Occipital lobe (tissue), 2 donors: Measurements from ENCODE around the gene VWA8. TPM values are rescaled to one million over a fixed set of nuclear protein-coding genes. Genes with fewer than 3 reads are reported as not detected.

Experiments used
- DNase-seq: peaks from one replicate; lab custom pipeline; 2025; lab: John Stamatoyannopoulos, UW
- total RNA-seq: library from RNA; depleted of rRNA; stranded (reverse); fragments of >200 nt; gene quantifications from one replicate; pipeline ENCODE4 v1.2.3, GENCODE V29; 2014

Gene VWA8
- total RNA-seq, 1 donor from 2014 or later = 53.7 TPM

DNA sequence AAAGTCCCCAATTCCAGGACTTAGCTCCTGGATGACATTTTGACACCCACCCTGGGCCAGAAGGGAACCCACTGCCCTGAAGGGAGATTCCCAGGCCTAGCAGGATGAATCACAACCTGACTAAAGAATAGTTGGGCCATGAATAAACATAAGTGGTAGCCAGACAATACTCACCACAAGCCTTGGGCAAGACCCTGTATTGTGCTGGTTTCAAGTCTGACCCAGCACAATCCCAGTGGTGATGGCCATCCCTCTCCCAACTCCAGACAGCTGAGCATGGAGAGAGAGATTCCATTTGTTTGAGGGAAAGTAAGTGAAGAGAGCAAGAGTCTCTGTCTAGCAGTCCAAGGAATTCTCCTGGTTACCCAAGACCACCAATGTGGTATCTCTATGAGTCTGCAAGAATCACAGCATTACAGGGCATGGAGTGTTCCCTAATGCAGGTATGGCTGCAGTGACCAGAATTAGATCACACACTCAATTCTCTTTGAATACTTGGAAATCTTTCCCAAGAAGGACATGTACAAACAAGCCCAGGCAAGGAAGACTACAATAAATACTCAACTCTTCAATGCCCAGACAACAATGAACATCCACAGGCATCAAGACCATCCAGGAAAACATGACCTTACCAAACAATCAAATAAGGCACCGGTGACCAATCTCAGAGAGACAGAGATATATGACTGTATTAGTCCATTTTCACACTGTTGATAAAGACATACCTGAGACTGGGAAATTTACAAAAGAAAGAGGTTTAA is 158.0 kb downstream of the VWA8 start:
- no peak for DNase-seq

DNA sequence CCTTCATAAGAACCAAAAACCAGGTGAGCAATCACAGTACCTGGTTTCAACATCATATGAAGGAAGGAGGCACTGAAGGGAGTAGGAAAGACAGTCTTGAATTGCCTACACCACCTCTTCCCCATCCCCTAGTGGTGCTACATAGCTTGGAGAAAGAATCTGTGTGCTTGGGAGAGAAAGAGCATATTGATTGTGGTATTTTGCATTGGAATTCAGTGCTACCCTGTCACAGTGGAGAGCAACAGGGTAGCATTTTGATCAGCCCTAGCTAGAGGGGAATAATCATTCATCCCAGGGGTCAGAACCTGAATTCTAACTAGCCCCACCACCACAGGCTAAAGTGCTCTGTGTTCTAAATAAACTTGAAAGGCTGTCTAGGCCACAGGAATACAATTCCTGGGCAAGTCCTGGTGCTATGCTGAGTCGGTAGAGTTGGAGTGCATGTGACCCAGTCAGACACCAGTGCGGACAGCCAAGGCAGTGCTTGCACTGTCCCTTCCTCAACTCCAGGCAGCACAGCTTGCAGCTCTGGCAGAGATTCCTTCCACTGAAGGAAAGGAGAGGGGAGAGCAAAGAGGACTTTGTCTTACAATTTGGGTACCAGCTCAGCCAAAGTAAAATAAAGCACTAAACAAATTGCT is 158.7 kb downstream of the VWA8 start:
- no peak for DNase-seq

DNA sequence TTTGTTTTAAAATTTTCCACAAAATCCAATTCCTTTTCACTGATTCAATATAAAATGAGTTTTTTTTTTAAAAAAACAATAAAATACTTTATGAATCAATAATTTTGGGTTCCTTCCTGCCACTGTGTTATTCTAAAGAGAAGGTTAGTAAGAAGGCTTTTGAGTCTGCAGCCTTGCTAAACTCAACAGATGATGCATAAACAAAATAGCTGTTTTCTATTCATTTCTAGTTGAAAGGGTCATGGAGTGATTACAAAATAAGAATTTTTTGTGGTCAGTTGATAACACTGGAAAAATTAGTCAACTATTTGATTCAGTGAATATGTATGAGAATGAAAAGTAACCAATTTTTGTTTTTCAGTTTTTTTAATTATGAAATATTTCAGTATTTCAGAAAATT is 169.9 kb downstream of the VWA8 start:
- no peak for DNase-seq

- no peak for DNase-seq
These were observed 172.4 kb downstream of the VWA8 start for GRCh38 chr13:41788552-41788951.

DNA sequence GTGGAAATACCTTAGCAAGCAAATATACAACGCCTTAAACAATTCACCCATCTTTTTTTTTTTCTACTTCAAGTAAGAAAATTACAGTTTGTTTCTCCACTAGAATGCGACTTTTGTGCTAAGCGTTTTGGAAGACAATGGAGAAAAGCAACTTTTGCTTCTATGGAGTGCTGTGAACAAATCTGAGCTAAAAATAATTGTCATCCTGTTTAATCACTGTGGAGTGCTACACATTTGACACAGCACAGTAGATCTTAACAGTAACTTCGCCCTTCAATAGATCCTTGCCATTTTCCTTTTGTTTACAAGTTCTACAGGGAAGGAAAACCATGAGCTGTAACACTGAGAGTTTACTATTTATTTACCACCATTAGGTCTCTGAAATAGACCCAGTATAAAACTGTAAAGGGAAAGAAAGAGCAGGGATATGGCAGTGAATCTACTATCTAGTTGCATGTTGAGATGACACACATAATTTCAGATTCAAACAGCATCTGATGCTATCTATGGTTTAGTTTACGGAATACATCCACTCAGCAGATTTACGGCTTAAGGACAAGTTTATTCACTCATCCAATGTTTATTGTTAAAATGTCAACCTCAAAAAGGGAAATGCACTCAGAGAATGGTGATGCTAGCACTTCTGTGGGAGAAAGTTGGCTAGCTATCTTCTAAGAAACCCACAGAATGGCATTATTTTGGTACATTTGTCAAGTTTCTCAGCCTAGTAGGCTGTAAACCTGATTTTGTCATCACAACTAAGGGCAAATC is 175.3 kb downstream of the VWA8 start:
- DNase-seq = no peak

DNA sequence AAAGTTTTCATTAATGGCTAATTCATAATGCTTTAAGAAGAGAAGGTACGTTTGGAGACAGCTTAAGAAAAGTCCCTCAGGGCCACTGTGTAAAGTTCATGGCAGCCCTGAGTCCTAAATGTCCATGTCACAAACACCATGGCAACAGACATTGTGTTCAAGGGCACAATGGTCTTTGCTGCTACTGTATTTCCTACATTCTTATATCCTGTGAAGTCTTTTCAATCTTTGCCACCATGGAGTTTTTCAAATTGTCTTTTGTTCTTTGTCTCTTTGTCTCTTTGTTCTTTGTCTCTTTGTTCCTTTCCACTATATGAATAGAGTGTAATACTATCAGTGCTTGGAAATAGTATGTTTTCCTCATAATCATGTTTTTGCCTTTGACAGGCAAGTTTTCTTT is 178.8 kb downstream of the VWA8 start:
- DNase-seq = no peak

DNA sequence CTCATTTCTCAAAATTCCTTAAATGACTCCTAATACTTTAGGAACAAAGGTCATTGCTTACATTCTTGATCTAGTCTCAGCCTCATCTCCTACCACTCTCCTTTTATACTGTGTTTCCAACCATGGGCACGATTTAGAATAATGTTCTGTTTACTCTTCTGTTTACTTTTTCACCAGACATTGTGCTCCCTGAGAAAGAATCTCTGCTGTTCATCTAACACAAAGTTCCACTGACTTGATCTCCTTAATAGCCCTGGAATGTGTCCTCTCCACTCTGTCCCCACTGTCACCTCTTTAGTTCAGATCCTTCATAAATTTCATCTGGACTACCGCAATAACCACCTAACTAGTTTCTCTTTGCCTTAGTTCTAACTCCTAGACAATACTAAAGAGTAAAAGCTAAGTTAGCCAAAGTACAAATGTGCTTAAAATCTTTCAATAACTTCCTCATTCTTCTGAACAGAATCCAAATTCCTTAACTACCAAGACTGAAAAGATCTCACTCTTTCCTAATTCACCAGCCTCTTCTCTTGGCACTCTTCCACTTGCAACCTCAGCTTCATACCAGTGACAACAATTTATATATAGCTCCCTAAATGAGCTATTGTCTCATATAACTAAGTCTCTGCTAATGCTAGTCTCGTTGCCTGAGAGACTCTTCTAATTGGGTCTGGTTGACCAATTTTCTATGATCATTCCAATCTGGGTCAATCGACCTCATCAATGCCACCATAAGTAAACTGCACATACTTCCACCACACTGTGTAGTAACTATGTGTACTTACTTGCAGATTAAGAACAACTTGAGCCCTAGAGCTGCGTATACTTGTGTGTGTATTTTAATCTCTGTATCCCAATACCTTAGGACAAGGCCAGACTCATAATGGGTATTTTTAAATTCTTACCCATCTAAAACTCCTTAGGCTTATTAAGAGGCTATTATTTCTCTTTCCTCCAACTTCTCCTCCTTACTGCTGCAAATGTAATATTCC is 179.9 kb downstream of the VWA8 start:
- no peak for DNase-seq

DNA sequence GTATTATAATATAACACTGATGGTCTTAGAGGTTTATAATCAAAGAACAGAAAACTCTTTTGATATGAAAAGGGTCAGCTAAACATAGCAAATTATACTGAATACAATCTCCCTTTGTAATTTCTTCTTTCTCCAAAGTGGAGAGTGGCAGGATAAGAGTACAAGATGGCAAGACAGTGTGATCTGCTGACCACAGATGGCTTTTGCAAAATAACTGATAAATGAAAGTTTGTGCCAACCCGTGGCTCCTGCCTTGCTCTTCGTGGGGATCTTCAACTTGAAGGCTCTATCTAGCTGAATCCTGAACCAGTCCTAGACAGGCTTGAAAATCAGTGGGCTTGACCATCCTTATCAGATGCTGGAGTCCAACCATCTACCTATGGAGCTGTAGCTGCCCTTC is 185.7 kb downstream of the VWA8 start:
- no peak for DNase-seq

- DNase-seq = no peak
These were observed 186.2 kb downstream of the VWA8 start for GRCh38 chr13:41774605-41775218.

GRCh38 chr13:41767801-41768200 is 193.1 kb downstream of the VWA8 start:
- DNase-seq = no peak

GRCh38 chr13:41766439-41766838 is 194.5 kb downstream of the VWA8 start:
- no peak for DNase-seq

- DNase-seq = no peak
These were observed 195.1 kb downstream of the VWA8 start for GRCh38 chr13:41765813-41766212.

- DNase-seq = no peak
These were observed 195.9 kb downstream of the VWA8 start for GRCh38 chr13:41765020-41765419.

GRCh38 chr13:41764558-41764957 is 196.4 kb downstream of the VWA8 start:
- DNase-seq = no peak

DNA sequence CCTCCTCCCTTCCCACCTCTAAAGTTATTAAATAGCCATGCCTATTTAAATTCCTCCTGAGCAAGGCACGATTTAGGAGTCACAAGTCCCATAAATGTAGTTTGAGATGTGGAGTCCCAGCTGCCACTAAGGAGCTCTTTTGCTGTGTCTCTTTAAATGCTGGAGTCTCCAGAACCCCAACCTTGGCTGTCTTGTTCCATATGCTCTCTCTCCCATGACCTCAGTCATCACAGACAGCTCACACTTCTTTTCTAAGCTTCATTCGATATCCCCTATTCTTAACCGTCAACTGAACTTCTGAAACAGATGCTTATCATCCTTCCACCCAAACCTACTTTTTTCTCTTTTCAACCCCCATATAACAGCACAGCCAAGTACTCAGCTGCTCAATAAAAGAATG is 197.1 kb downstream of the VWA8 start:
- no peak for DNase-seq

DNA sequence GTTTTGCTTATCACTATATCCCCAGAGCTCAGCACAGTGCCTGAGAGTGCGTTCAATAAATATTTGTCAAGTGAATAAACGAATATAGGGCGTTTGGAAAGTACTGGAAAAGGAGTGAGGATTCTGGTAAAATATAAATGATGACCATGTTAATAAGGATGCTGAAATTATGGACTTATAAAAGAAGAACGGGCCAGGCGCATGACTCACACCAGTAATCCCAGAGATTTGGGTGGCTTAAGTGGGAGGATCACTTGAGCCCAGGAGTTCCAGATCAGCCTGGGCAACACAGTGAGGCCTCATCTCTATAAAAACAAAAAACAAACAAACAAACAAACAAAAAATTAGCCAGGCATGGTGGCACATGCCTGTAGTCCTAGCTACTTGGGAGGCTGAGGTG is 198.1 kb downstream of the VWA8 start:
- no peak for DNase-seq

GRCh38 chr13:41756198-41756880 is 204.6 kb downstream of the VWA8 start:
- DNase-seq = no peak

DNA sequence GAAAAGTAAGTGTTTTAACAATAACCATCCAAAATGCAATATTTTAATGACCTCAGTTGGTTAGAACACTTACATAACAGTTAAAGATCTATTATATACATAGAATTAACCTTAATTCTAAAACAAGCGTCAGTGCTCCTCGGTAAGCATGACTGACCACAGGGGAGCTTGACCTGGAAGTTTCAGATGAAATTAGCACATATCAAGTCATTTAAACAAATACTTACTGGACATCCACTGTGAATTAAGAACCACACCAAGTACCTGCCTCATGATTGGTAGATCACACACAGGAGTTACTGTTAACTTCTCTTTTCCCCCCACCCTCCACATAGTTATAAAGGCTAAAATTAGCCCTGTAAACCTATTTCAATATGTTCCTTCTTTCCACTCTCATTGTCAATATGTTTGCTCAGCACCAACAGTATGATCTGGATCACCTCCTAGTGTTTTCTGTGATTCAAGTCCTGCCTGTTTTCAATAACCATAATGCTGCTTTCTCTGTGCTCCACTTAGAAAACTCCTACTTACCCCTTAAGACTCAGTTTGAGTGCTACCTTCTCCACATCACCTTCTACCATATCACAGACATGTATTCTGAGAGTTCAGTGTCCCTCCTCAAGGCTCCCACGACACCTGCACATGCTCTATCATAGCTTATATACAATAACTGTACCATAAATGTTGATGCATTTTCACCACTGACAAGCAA is 209.0 kb downstream of the VWA8 start:
- DNase-seq = no peak

DNA sequence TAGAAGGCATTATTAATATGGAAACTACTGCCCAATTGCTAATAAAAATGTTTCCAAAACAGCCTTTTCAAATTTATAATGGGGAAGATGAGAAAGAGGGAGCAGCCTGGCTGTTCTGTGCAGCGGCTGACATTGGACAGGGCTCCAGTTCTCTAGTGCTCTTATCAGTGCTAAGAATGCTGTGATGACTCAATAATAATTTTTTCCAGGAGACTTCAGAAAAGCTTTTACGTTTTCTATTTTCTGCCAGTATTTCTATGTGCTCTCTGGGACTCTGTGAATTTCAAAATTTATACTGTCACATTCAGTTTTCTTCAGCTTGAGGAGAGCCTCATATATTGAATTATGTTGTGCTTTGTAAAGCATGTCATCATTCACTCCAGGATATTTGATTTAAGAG is 209.6 kb downstream of the VWA8 start:
- no peak for DNase-seq

DNA sequence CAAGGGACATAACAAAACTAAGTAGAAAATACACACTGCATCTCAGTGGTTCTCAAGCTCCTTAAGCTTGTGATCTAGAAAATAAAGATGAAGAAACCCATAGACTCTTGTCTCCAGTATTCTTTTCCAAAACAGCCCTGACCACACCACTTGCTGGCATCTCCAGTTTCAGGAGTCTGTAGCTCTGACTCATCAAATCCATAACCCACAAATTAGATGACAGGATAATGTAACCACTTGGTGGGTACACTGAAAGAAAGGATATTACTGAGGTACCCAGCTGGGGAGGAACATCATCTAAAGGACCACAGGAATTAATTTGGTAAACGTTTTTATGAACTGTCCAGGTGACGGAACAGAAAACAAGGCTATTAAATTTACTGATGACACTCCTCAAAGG is 214.7 kb downstream of the VWA8 start:
- DNase-seq = no peak
